ENCODE measurements around the gene USP19. TPM values are rescaled to one million over a fixed set of nuclear protein-coding genes. Genes with fewer than 3 reads are reported as not detected.

Gene USP19
- polyA plus RNA-seq, 1 donor = 36.2 TPM

GRCh38 chr3:49104427-49105291, 16.0 kb downstream of the USP19 start, which contains the start of gene QARS1:
Gene QARS1 (minus strand): TSS chr3:49104757. CDS start chr3:49104733, 24 bp downstream.
- DNase-seq (ENCODE audit: low read depth) = peak; percentile 78

- DNase-seq (ENCODE audit: low read depth) = no peak
These were observed 16.6 kb downstream of the USP19 start for GRCh38 chr3:49104052-49104426.

DNA sequence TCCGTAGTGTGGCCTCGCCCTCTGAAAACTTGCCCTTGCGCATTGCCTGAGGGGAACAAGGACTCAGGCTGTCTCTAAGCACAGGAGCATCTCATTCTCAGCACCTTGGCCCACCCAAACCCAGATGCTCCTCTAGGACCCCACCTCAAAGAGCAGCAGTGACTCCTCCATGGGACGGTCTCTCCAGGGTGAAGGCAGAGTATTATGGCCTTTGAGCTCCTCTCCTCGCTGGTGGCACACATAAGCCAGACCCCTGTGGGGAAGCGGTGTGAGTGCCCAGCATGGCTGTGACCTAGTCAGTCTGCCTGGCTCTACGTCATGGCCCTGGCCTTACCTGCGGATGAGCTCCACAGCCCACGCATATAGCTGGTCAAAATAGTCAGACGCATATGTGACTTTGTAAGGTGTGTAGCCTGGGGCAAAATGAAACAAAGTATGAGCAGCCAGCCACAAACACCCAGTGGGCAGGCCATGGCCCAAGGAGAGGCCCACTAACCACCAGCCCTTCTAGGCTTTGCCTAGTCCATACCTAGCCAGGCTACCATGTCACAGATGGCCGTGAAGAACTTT, 20.5 kb downstream of the USP19 start:
- no peak for DNase-seq (ENCODE audit: low read depth)

DNA sequence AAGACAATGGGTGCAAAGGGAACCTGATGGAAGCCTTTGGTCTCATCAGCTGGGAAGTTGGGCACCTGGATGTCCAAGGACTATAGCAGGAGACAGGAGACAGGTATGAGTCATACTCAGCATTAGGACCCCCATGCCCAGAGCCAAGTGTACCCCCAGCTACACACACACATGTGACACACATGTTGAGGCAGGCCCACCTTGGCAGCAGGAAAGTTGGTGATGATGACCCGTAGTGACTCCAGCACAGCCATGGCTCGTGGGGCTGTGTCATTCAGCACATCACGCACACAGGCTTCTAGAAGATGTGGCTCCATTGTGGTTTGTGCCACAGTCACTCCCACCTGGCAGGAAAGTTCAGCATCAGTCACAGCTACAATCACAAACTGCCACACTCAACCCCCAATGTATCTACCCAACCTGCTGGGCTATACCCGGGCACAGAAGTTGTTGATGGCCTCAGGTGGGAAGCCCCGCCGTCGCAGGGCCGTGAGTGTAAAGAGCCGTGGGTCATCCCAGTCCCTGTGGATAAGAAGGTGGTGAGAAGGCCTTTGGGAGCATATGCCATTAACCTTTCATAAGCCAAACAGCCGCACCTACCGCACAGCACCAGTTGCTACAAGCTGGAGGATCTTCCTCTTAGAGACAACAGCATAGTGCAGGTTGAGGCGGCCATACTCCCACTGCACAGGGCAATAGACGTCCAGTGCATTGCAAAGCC, 21.6 kb downstream of the USP19 start:
- no peak for DNase-seq (ENCODE audit: low read depth)

DNA sequence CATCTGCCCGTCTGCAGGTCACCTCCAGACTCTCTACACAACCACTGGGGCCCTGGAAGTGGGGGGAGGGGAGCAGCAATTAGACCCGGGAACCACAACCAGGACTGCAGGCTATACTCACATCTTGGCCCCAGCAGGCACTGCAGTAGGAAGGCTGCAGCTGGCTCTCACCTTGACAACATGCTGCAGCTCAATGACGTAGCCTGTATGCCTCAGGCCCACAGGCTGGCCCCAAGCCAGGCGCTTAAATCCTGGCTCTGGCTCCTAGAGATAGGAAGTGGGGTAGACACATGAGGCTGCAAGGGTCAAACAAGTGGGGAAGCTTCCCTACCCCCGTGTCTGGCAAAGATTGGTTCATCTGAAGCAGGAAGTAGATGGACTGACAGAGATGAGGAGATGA, 22.2 kb downstream of the USP19 start:
- no peak for DNase-seq (ENCODE audit: low read depth)

- DNase-seq (ENCODE audit: low read depth) = peak; percentile 96
These were observed 26.5 kb downstream of the USP19 start, which contains the start of gene QRICH1 for GRCh38 chr3:49093853-49094767. Gene QRICH1 (minus strand): TSS chr3:49094071. CDS start chr3:49077017, 17,054 bp downstream.

DNA sequence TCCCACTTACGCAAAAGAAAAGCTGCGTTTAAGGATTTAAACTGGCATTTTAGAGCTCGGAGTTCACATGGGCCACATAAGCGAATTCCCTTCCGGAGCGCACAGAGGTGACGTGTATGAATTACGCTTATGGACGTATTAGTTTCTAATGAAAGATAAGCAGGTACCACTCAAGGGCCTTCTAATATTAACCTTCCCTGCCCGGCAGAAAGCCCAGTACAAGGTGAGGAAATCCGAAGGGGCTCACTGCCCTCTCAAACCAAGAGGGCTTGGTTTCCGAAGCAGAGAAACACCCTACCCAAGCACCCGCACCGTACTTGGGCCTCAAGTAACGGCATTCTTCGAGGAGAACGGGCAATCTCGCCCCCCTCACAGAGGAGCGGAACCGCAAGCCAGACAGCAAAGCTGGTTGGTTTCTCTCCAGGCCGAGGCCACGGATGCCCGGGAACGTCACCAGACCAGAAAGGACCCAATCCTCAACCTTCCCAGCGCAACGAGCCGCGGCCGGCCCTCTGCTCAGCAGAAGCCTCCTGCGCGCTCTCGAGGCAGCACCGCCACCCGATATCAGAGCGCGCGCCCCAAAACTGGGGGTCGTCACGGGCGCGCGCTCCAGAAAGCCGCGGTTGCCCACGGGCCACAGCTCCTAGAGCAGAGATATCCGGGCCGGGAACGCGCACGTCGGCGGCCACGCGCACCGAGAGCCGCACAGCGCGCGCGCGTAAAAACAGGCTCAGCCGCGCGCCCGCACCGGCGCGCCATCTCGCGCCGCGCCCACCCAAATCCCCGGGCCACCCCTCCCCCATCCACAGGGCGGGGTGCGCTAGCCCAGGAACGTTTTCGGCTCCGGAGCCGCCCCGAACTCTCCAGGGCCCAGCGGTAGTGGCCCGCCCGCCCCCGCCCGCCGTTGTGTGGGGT, 27.4 kb downstream of the USP19 start:
- DNase-seq (ENCODE audit: low read depth) = peak; percentile 19

DNA sequence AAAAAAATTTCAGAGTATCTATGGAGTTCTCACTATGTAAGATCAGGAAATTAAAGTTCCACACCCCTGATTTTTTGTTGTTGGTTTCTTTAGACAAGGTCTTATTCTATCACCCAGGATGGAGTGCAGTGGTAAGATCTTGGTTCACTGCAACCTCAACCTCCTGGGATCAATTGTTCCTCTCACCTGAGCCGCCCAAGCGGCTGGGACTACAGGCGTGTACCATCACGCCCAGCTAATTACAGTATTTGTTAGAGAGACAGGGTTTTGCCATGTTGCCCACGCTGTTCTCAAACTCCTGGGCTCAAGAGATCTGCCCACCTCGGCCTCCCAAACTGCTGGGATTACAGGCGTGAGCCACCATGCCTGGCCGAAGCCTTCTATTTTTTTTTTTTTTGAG, 39.2 kb downstream of the USP19 start:
- no peak for DNase-seq (ENCODE audit: low read depth)

GRCh38 chr3:49079270-49079669, 41.4 kb downstream of the USP19 start:
- no peak for DNase-seq (ENCODE audit: low read depth)

GRCh38 chr3:49076646-49077045, 44.0 kb downstream of the USP19 start:
- no peak for DNase-seq (ENCODE audit: low read depth)

GRCh38 chr3:49076116-49076515, 44.5 kb downstream of the USP19 start:
- DNase-seq (ENCODE audit: low read depth) = no peak

Other genes with a start within 250 kb of the USP19 start
- gene SLC25A20, start 221.9 kb downstream of the USP19 start, polyA plus RNA-seq (ENCODE audit: insufficient read length) = 19.0 TPM
- gene ARIH2, start 202.0 kb downstream of the USP19 start, polyA plus RNA-seq (ENCODE audit: insufficient read length) = 63.2 TPM
- 12.4 TPM for gene P4HTM, start 130.6 kb downstream of the USP19 start, polyA plus RNA-seq (ENCODE audit: insufficient read length)
- gene WDR6, start 113.4 kb downstream of the USP19 start, polyA plus RNA-seq (ENCODE audit: insufficient read length) = 113 TPM
- 32.6 TPM for gene DALRD3, start 102.2 kb downstream of the USP19 start, polyA plus RNA-seq (ENCODE audit: insufficient read length)
- gene NDUFAF3, start 98.7 kb downstream of the USP19 start, polyA plus RNA-seq (ENCODE audit: insufficient read length) = 50.8 TPM
- 282 TPM for gene IMPDH2, start 91.4 kb downstream of the USP19 start, polyA plus RNA-seq (ENCODE audit: insufficient read length)
- gene QRICH1, start 26.8 kb downstream of the USP19 start, polyA plus RNA-seq (ENCODE audit: insufficient read length) = 49.8 TPM
- 268 TPM for gene QARS1, start 16.1 kb downstream of the USP19 start, polyA plus RNA-seq (ENCODE audit: insufficient read length)
- 317 TPM for gene LAMB2, start 12.2 kb upstream of the USP19 start, polyA plus RNA-seq (ENCODE audit: insufficient read length)
- gene CCDC71, start 45.5 kb upstream of the USP19 start, polyA plus RNA-seq (ENCODE audit: insufficient read length) = 13.1 TPM
- 104 TPM for gene KLHDC8B, start 50.8 kb upstream of the USP19 start, polyA plus RNA-seq (ENCODE audit: insufficient read length)
- 9.0 TPM for gene C3orf62, start 156.4 kb upstream of the USP19 start, polyA plus RNA-seq (ENCODE audit: insufficient read length)
- gene USP4, start 219.2 kb upstream of the USP19 start, polyA plus RNA-seq (ENCODE audit: insufficient read length) = 51.2 TPM
- 126 TPM for gene GPX1, start 237.5 kb upstream of the USP19 start, polyA plus RNA-seq (ENCODE audit: insufficient read length)